ENCODE results near the gene USP32. TPM values are rescaled to one million over a fixed set of nuclear protein-coding genes. Genes with fewer than 3 reads are reported as not detected.
"Not testable (repeated sequence)": the region's sequence is repeated elsewhere in the genome, so short reads cannot be mapped to it uniquely, and the experiment has no call there.

USP32 gene
- total RNA-seq, 1 experiment from 2014 or later, result 31.0 TPM

DNA sequence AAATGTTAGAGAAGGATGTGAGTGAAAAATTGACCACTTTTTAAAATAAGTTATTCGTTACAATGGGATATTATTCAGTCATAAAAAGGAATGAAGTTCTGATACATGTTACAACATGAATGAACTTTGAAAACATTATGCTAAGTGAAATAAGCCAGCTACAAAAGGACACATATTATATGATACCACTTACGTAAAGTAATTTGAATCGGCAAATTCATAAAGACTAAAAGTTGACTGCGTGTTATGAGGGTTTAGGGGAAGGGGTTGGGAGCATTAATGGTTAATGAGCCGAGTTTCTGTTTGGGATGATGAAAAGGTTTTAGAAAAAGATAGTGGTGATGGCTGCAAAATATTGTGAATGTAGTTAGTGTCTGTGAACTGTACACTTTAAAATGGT lies 73.1 kb downstream of the USP32 start:
- no peaks in the 10 kb centered on the region for H3K27me3 ChIP-seq
- H3K36me3 ChIP-seq, result no peaks in the 10 kb centered on the region
- DNase-seq, result no peak
- no peak overlapping the region for H3K27ac ChIP-seq
- no peaks in the 10 kb centered on the region for H3K4me1 ChIP-seq
- no peak overlapping the region for H3K4me3 ChIP-seq
- H3K9me3 ChIP-seq (replicated peaks), result no peaks in the 10 kb centered on the region

DNA sequence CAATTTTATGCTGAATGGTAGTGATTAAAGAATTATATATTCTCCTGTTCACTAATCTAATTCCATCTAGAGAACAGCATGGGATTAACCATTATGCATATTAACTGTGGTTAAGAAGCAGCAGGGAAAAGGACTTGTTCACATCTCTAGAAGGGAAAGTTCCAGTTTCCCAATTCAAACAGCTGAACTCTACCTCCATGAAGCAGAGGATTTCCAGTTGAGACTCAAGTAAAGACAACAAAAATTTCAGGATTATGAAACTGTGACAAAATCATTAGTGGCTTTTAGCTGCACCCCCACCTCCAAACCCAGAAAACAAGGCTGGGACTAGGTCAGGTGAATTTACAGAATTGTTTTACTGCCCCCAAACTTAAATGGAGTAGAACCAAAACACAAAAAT lies 73.6 kb downstream of the USP32 start:
- Histone ChIP-seq H3K4me3 (no peak overlapping the region), H3K27me3 (no peaks in the 10 kb centered on the region), H3K27ac (no peak overlapping the region), H3K4me1 (no peaks in the 10 kb centered on the region), H3K36me3 (no peaks in the 10 kb centered on the region), H3K9me3 (replicated peaks) (no peaks in the 10 kb centered on the region)
- DNase-seq, result no peak

DNA sequence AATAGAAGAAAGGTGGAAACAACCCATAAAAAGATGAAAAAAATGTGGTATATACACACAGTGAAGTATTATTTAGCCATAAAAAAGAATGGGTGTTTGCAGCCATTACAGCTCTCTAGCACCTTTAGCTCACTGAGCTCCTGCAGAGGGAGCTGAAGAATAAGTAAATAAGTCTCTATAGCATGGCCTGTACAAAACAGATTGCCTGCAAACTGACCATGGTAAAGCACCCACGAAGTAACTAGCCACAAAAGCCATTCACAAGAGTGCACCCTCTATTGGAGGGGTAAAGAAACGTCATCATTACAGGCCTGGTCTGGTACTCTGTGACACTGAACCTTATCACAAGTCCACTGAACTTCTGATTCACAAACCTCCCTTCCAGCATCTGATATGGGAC lies 76.3 kb downstream of the USP32 start:
- Histone ChIP-seq H3K36me3 (no peaks in the 10 kb centered on the region), H3K4me1 (no peaks in the 10 kb centered on the region), H3K9me3 (replicated peaks) (no peaks in the 10 kb centered on the region), H3K4me3 (no peak overlapping the region), H3K27ac (no peak overlapping the region), H3K27me3 (no peaks in the 10 kb centered on the region)
- no peak for DNase-seq

DNA sequence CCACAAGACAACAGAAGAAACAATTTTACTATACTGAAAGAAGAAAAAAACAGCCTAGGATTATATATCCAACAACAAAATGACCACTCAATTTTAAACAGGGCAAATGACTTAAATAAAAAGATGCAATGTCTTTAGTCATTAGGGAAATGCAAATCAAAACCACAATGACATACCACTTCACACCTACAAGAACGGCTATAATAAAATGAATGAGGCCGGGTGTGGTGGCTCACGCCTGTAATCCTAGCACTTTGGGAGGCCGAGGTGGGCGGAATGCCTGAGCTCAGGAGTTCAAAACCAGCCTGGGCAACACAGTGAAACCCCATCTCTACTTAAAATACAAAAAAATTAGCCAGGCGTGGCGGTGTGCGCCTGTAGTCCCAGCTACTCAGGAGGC lies 77.0 kb downstream of the USP32 start:
- H3K27ac ChIP-seq; H3K4me1 ChIP-seq; H3K4me3 ChIP-seq; H3K36me3 ChIP-seq; H3K27me3 ChIP-seq; DNase-seq; H3K9me3 ChIP-seq (replicated peaks): not testable (repeated sequence)

DNA sequence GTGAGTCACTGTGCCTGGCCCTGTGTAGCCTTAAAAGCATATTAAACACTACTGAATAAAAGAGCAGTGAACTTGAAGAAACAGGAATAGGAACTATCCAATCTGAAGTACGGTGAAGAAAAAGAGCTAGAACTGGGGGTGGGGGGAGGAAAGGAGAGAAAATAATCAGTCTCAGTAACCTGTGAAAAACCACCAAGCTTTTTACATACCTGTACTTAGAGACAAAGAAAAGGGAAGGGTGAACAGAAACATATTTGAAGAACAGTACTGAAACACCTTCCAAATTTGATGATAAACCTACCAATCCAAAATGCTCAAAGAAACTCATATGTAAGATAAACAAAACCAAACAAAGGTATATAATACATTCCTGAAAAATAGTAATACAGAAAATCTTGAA lies 77.5 kb downstream of the USP32 start:
- H3K9me3 ChIP-seq (replicated peaks), result no peaks in the 10 kb centered on the region
- DNase-seq, result no peak
- H3K27me3 ChIP-seq, result no peaks in the 10 kb centered on the region
- H3K4me1 ChIP-seq, result no peaks in the 10 kb centered on the region
- no peaks in the 10 kb centered on the region for H3K36me3 ChIP-seq
- H3K27ac ChIP-seq, result no peak overlapping the region
- H3K4me3 ChIP-seq, result no peak overlapping the region

DNA sequence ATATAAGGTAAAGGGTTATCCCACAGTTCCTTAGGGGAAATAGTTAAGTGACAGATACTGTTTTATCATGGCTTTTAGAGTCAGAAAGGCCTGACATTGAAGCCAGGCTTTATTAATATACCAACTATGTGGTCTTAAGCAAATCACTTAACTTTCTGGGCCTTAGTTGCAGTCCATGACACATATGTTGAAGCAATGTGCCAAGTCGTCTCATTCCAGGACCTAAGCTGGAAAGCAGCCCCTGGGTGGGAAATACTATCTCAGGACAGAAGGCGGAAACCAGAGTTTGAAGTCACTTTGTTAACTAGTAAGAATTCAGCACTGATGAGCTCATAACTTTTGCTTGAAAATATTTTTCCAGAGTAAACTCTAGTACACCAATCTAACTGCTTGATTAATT lies 80.0 kb downstream of the USP32 start:
- Histone ChIP-seq H3K27ac (no peak overlapping the region), H3K4me3 (no peak overlapping the region), H3K4me1 (no peaks in the 10 kb centered on the region), H3K9me3 (replicated peaks) (no peaks in the 10 kb centered on the region), H3K27me3 (no peaks in the 10 kb centered on the region), H3K36me3 (no peaks in the 10 kb centered on the region)
- DNase-seq, result no peak

DNA sequence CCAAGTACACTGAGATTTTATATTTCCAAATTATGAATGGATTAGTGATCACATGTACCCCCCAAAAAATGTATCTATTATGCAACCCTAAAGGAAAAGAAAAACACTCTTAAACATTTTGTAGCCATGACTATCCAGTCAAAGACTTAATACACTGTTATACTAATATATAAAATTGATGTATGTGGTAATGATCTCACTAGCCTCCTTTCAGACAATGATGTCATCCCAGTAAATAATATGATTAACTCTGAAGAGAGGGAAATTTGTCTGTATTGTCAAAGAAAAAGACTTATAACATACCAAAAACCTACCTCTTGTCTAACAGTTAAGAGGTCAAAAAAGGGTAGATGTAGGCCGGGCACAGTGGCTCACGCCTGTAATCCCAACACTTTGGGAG lies 80.7 kb downstream of the USP32 start:
- H3K4me3 ChIP-seq, result no peak overlapping the region
- H3K9me3 ChIP-seq (replicated peaks), result no peaks in the 10 kb centered on the region
- no peaks in the 10 kb centered on the region for H3K36me3 ChIP-seq
- H3K27ac ChIP-seq, result no peak overlapping the region
- no peaks in the 10 kb centered on the region for H3K4me1 ChIP-seq
- DNase-seq, result no peak
- H3K27me3 ChIP-seq, result no peaks in the 10 kb centered on the region

DNA sequence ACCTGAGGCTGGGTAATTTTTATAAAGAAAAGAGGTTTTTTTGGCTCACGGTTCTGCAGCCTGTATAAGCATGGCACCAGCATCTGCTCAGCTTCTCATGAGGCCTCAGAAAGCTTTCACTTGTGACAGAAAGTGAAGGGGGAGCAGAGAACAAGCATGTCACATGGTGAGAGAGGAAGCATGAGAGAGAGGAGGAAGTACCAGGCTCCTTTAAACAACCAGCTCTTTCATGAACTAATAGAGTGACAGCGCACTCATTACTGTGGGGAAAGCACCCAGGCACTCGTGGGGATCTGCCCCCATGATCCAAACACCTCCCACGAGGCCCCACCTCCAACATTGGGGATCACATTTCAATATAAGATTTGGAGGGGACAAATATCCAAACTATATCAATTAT lies 86.8 kb downstream of the USP32 start:
- no peaks in the 10 kb centered on the region for H3K9me3 ChIP-seq (replicated peaks)
- no peaks in the 10 kb centered on the region for H3K4me1 ChIP-seq
- H3K4me3 ChIP-seq, result no peak overlapping the region
- no peak for DNase-seq
- H3K27me3 ChIP-seq, result no peaks in the 10 kb centered on the region
- 0 out of 2 replicates have a peak, but pooled peaks cover 4% of the 10 kb centered on the region for H3K36me3 ChIP-seq
- H3K27ac ChIP-seq, result no peak overlapping the region

DNA sequence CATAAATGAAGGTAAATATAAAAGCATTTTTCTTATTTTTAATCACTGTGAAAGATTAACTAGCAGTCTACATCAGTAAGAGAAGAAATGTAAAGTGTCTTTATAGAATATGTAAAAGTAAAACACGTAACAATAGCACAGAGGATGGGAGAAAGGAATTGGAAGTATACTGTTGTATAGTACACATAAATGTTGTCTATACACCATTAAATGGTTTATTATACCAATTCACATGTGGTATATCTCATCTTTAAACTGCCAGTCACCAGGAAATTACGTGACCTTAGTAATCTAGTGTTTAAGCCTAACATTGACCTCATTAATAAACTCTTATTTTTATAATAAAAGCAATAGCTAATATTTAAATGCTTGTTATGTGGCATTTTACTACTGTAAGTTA lies 87.4 kb downstream of the USP32 start:
- Histone ChIP-seq H3K27ac (no peak overlapping the region), H3K4me1 (no peaks in the 10 kb centered on the region; the same call in 1 of the 2 replicates), H3K36me3 (0 out of 2 replicates have a peak, but pooled peaks cover 4% of the 10 kb centered on the region), H3K4me3 (no peak overlapping the region), H3K27me3 (no peaks in the 10 kb centered on the region), H3K9me3 (replicated peaks) (no peaks in the 10 kb centered on the region)
- DNase-seq, result no peak

DNA sequence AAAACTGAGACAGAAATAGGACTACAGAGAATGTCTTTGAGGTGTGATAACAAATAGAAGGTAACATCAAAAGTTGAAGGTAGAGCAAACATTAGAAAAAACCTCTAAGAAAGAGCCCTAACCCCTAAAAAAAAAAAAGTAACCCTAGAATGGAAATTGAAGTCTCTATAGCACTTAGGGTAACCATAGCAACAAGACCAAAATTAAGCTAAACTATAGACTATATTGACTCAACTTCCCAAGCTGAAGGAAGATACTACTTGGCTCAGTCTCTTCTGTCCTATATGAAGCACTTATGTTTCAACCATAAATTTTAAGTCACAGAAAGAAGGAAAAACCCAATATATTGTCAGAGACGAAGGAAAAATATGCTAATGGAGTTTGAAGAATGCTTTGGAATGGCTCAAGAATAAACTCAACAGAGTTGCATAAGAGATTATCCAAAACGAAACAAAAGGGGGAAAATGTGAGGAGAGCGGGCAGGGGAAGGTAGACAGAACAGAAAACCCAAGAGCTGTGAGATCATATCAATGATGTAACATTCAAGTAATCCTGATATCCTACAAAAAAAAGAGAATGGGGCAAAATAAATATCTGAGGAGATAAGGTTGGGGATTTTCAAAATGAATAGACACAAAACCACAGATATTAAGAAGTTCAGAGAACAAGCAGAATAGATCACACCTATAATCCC lies 88.4 kb downstream of the USP32 start:
- H3K9me3 ChIP-seq (replicated peaks), result no peaks in the 10 kb centered on the region
- no peak overlapping the region for H3K4me3 ChIP-seq
- no peak overlapping the region for H3K27ac ChIP-seq
- no peak for DNase-seq
- H3K27me3 ChIP-seq, result no peaks in the 10 kb centered on the region
- no peaks in the 10 kb centered on the region; the same call in 1 of the 2 replicates for H3K4me1 ChIP-seq
- H3K36me3 ChIP-seq, result 0 out of 2 replicates have a peak, but pooled peaks cover 5% of the 10 kb centered on the region

DNA sequence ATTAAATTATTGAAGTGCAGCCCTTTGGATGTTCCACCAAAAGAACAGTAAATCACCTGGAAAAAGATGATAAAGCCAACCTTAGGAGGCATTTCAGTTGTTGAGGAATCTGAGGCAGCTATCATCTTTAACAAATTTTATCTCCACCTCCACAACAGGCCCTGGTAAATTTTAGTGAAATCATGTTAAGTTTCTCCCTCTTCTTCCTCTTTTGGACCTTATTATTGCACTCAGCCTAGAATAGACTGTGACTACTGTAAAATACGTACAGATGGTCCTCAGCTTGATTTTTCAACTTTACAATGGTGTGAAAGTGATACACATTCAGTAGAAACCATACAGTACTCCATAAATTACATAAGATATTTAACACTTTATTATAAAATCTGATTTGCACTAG lies 90.3 kb downstream of the USP32 start:
- no peaks in the 10 kb centered on the region for H3K27me3 ChIP-seq
- H3K9me3 ChIP-seq (replicated peaks), result no peaks in the 10 kb centered on the region
- H3K4me1 ChIP-seq, result no peaks in the 10 kb centered on the region; the same call in 1 of the 2 replicates
- DNase-seq, result no peak
- peaks cover 7% of the 10 kb centered on the region; the same call in 1 of the 2 replicates for H3K36me3 ChIP-seq
- no peak overlapping the region for H3K27ac ChIP-seq
- H3K4me3 ChIP-seq, result no peak overlapping the region

DNA sequence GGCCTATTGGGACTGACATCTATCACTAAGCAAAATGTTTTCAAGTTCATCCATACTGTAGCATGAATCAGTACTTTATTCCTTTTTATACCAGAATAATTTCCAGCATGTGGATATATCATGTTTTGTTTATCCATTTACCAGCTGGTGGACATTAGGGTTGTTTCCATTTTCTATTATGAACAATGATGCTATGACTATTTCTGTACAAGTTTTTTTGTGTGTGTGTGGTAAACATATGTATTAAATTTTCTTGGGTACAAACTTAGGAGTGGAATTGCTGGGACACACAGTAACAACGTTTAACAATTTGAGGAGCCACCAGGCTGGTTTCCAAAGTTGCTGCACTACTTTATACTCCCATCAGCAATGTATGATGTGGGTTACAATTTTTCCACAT lies 91.0 kb downstream of the USP32 start:
- H3K36me3 ChIP-seq, result peaks cover 7% of the 10 kb centered on the region
- no peak overlapping the region for H3K27ac ChIP-seq
- no peaks in the 10 kb centered on the region; the same call in 1 of the 2 replicates for H3K4me1 ChIP-seq
- no peaks in the 10 kb centered on the region for H3K9me3 ChIP-seq (replicated peaks)
- DNase-seq, result no peak
- H3K4me3 ChIP-seq, result no peak overlapping the region
- H3K27me3 ChIP-seq, result no peaks in the 10 kb centered on the region

DNA sequence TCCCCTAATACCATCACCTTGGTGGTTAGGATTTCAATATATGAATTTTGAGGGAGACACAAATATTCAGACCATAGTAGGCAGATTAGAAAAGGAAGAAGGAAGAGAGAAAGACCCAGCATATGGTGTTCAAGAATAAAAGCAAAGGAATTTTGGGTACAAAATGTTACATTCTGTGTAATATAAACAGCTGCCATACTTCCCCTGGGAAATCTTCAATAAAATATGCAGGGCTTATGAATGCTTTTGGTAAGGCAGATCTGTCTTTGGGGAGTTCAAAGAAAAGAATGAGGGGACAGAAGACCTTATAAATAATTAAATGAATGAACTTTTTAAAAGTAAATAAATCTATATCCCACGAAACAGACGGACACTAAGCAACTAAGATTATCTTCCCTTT lies 91.9 kb downstream of the USP32 start:
- peaks cover 7% of the 10 kb centered on the region for H3K36me3 ChIP-seq
- H3K27me3 ChIP-seq, result no peaks in the 10 kb centered on the region
- H3K4me1 ChIP-seq, result no peaks in the 10 kb centered on the region; the same call in 1 of the 2 replicates
- H3K9me3 ChIP-seq (replicated peaks), result no peaks in the 10 kb centered on the region
- DNase-seq, result no peak
- no peak overlapping the region for H3K4me3 ChIP-seq
- H3K27ac ChIP-seq, result no peak overlapping the region

DNA sequence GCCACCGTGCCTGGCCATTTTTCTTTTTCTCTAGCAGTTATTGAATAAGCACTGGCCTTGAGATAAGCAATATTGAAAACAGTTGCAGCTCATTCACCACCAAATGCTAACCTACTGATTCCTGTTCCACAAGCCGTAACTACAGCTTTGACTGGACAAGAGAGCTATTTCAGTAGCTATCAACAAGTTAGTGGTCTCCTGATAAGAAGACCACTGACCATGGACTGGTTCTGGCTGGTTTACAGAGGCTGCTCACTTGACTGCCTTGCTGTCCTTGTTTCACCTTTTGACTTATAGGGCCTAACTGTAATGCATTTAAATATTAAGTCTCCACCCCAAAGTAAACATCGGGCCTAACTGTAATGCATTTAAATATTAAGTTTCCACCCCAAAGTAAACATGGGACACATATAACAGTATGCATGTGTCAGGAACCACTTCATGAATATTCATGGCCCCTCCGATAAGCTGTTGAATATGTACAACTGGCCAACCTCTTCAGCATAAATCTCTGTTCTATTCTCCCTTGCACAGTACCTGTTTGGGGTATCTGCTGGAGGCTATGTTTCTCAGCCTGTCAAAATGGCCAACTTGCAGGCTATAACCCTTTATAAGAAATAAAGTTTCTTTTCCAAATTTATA lies 94.1 kb downstream of the USP32 start:
- DNase-seq, result no peak
- H3K4me3 ChIP-seq, result no peak overlapping the region
- H3K4me1 ChIP-seq, result no peaks in the 10 kb centered on the region; the same call in 1 of the 2 replicates
- H3K9me3 ChIP-seq (replicated peaks), result no peaks in the 10 kb centered on the region
- H3K27ac ChIP-seq, result no peak overlapping the region
- H3K36me3 ChIP-seq, result peaks cover 11% of the 10 kb centered on the region
- no peaks in the 10 kb centered on the region for H3K27me3 ChIP-seq

DNA sequence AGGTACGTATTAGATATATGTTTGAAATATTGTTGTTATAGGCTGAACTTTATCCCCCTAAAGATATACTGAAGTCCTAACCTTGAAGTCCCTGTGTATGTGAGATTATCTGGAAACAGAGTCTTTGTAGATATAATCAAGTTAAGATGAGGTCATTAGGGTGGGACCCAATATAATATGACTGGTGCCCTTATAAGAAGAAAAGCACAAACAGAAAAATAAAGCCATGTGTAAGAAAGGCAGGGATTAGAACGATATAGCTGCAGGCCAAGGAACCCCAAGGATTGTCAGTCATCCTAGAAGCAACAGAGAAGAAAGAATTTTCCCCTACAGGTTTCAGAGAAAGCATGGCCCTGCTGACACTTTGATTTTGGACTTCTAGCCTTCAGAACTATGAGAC lies 95.8 kb downstream of the USP32 start:
- no peaks in the 10 kb centered on the region; the same call in 1 of the 2 replicates for H3K4me1 ChIP-seq
- H3K36me3 ChIP-seq, result peaks cover 11% of the 10 kb centered on the region
- no peaks in the 10 kb centered on the region for H3K9me3 ChIP-seq (replicated peaks)
- no peak for DNase-seq
- H3K27ac ChIP-seq, result no peak overlapping the region
- H3K4me3 ChIP-seq, result no peak overlapping the region
- no peaks in the 10 kb centered on the region for H3K27me3 ChIP-seq

All from SJCRH30 (cell line).